Thyroid gland (tissue), 4 donors: ENCODE data around the gene PLCL1.

Experiments
- CTCF ChIP-seq, 6 experiments: fragments of 200-600 bp in 3 of 6; fragments of 450-650 bp in 3 of 6; sonication (generic) in 3 of 6; IDR thresholded peaks; one replicate each; pipeline ENCODE4 v1.5.1; 2016 to 2019; ENCODE audit warnings: antibody characterized with exemption in 6 of 6, mild to moderate bottlenecking in 2 of 6, inconsistent platforms in 1 of 6, moderate library complexity in 1 of 6
- POLR2A ChIP-seq, 2 donors: fragments of 450-650 bp; IDR thresholded peaks; one replicate each; pipeline ENCODE4 v1.6.1; 2017; ENCODE audit warnings: antibody characterized with exemption in 2 of 2, mild to moderate bottlenecking in 2 of 2, moderate library complexity in 1 of 2

DNA sequence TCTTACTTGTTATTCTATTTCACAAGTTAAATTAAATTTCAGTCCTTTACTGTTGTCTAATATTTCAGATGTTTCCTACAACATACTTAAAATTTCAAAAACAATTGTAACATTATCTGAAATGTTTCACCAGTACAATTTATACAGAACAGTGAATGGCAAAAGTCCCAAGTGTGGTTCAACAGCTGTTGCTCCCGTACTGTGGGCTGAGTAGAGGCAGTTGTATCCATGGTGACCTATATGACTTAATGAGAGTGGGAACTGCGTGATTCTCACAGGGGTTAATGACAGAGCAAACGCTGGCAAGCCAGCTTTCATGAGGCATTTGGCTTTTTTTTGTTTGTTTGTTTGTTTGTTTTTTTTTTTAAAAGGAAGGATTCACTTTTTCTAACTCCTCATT, 5.3 kb upstream of the PLCL1 start:
- TF ChIP-seq CTCF (IDR thresholded peaks at IDR 0.05) = no peak
- TF ChIP-seq POLR2A (IDR thresholded peaks at IDR 0.05) = no peak
